Islet of Langerhans (tissue), 1 donor: ENCODE data around the gene FAM222B.
"Not testable (repeated sequence)": the region's sequence is repeated elsewhere in the genome, so short reads cannot be mapped to it uniquely, and the experiment has no call there.

Experiments
- FAIRE-seq: peaks from one replicate; lab custom pipeline; 2011; peaks lifted over from hg19 to GRCh38; lab: Jason Lieb, UNC

FAM222B gene, protein sequence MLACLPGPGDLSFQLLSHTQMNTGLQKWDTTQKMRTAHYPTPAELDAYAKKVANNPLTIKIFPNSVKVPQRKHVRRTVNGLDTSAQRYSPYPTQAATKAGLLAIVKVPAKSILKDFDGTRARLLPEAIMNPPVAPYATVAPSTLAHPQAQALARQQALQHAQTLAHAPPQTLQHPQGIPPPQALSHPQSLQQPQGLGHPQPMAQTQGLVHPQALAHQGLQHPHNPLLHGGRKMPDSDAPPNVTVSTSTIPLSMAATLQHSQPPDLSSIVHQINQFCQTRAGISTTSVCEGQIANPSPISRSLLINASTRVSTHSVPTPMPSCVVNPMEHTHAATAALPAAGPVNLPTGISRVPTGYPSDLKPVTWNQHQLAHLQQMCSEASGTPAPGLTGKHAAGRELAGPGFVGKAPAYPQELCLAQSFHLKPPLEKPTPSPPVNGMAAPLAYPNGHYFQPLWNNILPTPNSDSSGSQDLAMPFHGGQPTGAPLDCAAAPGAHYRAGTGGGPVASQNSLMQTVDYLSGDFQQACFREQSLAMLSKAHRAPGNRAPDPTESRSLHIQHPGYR

DNA sequence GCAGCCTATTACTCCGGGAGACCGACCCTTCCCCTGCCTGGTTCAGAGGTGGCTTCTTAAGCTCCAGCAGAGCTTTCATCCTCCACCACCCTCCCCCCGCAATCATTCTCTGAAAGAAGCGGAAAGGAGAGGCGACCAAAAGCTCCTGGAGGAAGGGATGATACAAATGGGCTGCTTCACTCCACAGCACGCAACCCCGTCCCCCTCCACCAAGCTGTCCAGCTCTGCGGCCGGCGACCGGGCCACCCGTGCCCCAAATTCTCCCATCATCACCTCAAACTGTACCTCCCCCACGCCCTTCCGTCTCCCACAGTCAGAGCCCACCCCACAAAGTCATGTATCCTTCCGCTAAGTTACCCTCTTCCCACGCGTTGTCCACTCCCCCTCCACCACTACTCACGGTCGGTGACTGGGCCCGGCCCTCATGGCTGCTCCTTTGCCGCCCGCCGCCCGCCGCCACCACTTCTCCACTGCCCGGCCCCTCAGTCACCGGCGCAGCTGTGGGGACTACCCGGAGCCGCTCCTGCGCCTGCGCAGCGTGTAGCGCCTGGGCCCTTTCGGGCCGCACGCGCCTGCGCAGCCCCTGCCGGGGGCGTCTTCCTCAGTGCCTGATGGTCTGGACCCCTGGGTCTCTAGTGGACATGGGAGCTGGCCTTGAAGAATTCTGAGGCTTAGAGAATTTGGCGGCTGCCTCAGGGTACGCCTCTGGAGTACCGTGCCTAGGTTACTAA is at the start of gene FAM222B:
Gene FAM222B, minus strand, starts transcription at position 509 of the 731 bp plus-strand sequence. CDS start 76,123 bp downstream, outside the sequence.
- no peak for FAIRE-seq

DNA sequence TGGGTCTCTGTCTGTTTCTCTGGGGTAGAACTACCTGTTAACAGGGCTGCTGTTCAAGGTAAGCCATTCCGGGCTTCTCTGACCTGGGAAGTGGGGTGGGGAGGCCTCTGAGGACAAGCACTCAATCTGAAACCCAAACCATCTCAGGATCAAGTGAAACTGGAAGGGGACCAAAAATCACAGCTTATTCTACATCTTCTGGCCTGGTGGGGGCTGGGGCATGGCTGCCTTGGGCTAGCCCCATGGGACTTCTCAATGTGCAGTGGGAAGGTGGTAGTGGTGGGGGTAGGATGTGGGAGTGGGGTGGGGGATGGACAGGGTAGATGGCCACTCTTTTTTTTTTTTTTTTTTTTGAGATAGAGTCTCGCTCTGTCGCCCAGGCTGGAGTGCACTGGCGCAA is 49.4 kb upstream of the FAM222B start:
- no peak for FAIRE-seq

GRCh38 chr17:28891201-28891600 is 48.6 kb upstream of the FAM222B start:
- FAIRE-seq = no peak

- no peak for FAIRE-seq
Measured at GRCh38 chr17:28889996-28890395, 47.4 kb upstream of the FAM222B start.

- no peak for FAIRE-seq
Measured at GRCh38 chr17:28888832-28889231, 46.2 kb upstream of the FAM222B start.

DNA sequence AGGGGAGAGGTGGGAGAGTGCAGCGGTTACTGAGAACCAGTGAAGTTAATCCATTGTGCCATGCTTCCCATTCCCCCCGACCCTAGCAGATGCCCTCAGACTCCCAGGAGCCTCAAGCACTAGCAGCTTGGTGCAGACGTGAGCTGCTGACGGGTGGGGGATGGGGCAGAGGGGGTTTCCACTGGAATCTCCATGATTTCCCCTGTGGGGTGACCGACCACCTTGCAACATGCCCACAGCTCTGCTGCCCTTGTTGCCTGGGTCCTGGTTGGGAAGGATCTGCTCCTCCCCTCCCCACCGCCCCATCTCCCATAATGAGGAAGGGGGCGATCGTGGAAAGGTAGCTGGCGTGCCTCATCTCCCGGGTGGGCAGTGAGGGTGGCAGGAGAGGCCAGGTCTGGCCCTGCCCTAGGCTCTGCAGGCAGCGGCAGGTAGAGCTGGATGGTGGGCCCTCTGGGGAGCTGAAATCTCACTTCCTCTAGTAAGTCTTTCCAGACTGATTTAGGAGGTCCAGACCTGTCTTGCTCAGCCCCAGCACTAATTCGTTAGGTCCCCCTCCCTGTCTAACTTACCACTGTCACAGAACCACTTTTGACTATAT is 45.4 kb upstream of the FAM222B start:
- no peak for FAIRE-seq

GRCh38 chr17:28885951-28886350 is 43.4 kb upstream of the FAM222B start:
- no peak for FAIRE-seq

DNA sequence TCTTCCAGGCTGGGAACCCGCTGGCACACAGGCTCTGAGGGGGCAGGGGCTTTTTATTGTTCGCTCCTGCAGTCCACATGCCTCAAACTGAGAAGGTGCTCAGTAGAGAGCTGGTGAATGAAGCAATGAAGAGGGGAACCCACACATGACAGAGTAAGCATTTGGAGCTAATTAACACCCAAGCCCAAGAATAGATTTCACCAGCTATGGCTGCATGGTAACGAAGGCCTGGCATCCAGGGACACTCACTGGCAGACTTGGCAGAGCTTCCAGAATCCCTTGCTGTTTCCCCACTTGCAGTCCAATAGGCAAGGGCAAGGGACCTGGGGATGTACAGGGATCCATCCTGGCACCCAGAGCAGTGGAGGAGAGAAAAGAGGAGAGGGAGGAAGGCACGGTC is 42.8 kb upstream of the FAM222B start:
- no peak for FAIRE-seq

GRCh38 chr17:28883967-28884702 is 41.5 kb upstream of the FAM222B start:
- no peak for FAIRE-seq

DNA sequence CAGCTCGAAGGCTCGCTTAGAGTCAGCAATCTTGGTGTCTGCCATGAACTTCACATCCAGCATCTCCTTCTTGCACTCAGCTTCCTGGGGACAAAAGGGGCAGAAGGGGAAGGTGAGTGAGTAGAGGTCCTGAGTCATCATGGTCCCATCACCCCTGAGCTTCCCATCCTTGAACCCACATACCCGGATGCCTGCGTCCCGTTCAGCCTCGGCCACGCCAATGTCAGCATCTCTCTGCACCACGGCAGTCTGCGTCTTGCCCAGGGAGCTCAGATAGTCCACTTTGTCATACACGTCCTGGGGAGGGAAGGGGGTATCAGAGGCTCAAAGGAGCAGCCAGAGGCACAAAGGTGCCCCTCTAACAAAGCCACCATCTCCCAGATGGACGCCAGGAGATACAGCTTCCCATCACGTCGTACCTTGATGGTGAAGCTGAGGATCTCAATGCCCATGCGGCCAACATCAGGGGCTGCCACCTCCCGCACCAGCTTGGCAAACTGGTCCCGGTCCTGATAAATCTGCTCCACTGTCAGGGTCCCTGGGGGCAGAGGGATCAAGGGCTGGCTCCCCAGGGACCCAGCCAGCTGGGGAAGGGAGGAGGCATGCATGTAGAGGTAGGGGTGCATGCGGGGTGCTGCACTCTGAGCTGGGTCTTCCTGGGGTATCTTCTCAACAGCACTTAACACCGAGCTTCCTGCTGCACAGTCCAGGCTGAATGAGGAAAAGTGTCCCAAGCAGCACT is 39.7 kb upstream of the FAM222B start:
- no peak for FAIRE-seq

GRCh38 chr17:28881533-28882056 is 39.0 kb upstream of the FAM222B start:
- FAIRE-seq = no peak

DNA sequence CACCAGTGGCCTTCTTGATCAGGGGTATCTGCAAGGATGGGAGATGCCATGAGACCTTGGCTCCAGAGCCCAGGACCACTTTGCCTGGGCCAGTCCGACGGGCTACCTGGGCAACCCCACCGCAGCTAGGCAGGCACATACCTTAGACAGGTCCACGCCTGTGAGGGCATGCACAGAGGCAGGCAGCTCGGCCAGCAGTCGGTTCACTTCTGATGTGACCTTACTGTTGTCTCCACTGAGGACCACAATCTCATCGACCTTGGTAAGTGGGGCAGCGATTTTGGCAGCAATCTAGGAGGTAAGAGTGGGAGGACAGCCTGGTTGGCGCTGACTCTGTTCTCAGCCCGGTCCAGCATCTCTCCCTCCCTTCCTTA is 38.0 kb upstream of the FAM222B start:
- FAIRE-seq = no peak

GRCh38 chr17:28879886-28880571 is 37.4 kb upstream of the FAM222B start:
- FAIRE-seq = no peak

- FAIRE-seq = no peak
Measured at GRCh38 chr17:28878981-28879380, 36.4 kb upstream of the FAM222B start.

GRCh38 chr17:28878158-28878910 is 35.7 kb upstream of the FAM222B start:
- no peak for FAIRE-seq

GRCh38 chr17:28877150-28877711 is 34.6 kb upstream of the FAM222B start:
- FAIRE-seq = not testable (repeated sequence)

DNA sequence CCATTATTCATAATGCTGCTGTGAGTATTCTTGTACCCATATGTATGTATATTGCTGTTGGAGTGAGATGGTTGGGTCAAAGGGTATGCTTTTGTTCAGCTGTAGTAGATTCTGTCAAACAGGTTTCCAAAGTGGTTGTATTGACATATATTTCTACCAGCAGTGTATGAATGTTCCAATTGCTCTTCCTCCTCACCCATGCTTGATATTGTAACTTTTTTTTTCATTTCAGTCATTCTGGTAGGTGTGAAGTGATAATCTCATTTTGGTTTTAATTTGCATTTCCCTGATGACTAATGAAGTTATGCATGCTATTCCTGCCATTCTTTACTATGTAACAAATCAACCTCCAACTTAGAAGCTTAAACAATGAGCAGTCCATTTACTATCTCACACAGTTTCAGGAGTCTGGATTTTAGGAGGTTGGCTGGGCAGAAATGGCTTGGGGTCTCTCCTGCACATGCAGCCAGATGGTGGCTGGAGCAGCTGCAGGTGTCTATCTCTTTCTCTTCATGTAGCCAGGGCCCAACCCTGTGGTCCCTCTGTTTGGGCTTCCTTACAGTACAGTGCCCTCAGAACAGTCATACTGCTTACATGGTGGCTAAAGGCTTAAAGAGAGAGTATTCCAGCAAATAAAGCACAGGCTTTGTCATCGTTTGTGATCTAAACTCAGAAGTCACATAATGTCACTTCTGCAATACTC is 33.4 kb upstream of the FAM222B start:
- FAIRE-seq = no peak

GRCh38 chr17:28874750-28875149 is 32.2 kb upstream of the FAM222B start:
- FAIRE-seq = no peak

- FAIRE-seq = no peak
Measured at GRCh38 chr17:28873839-28874238, 31.2 kb upstream of the FAM222B start.
